Measurements from ENCODE around the gene STRADA.

- TF ChIP-seq POLR2A (IDR thresholded peaks at IDR 0.05; ENCODE audit: low read length) (no peak), GATA1 (IDR thresholded peaks at IDR 0.05; ENCODE audit: low read depth, low read length) (no peak)
Measured at GRCh38 chr17:63698886-63699637, 42.5 kb downstream of the STRADA start.

Data from erythroblast (primary cell).